AG04449 (cell line): ENCODE measurements around the gene METAP1.
"Not testable (repeated sequence)": the region's sequence is repeated elsewhere in the genome, so short reads cannot be mapped to it uniquely, and the experiment has no call there.

Experiments
- CTCF ChIA-PET: fragments of 350-600 bp; formaldehyde crosslinking; extraction: SDS; loops from one replicate; lab custom pipeline; 2021; ENCODE audit warnings: antibody characterized with exemption; lab: Yijun Ruan, JAX
- POLR2A ChIA-PET: fragments of 400-600, 350-600 bp; formaldehyde crosslinking; extraction: SDS; loops from one replicate; lab custom pipeline; 2020; ENCODE audit warnings: antibody characterized with exemption, inconsistent platforms; lab: Yijun Ruan, JAX
- DNase-seq: peaks from one replicate; pipeline ENCODE4 v3.0.0-alpha.2; 2010; ENCODE audit warnings: low read depth, low spot score
- H3K4me3 ChIP-seq: 2 replicates; pipeline ENCODE4 v1.5.1; 2011; ENCODE audit warnings: low read depth, mild to moderate bottlenecking, control low read depth, low read length
- CTCF ChIP-seq: IDR thresholded peaks from one replicate; pipeline ENCODE4 v1.5.1; 2011; ENCODE audit warnings: mild to moderate bottlenecking, moderate library complexity, low read length, control low read depth, inconsistent platforms; ENCODE audit not compliant: insufficient read depth; ENCODE audit errors: missing control alignments

Gene METAP1

GRCh38 chr4:99079625-99080295, 84.2 kb downstream of the METAP1 start:
- no peak for TF ChIP-seq CTCF
- no peak for DNase-seq
- ChIA-PET POLR2A (no interaction called here), CTCF (interaction anchor here (0.7 kb wide), 1 partner anchor 24 kb away, joined by 4 read pairs; no protein-coding TSS in a partner anchor)
- no peak overlapping the region for H3K4me3 ChIP-seq

- H3K4me3 ChIP-seq, POLR2A ChIA-PET, DNase-seq: not testable (repeated sequence)
- CTCF ChIA-PET: interaction anchor here (1.3 to 1.7 kb wide), 2 partner anchors 25 to 324 kb away, joined by 4 read pairs; no protein-coding TSS in a partner anchor
These were observed 85.3 kb downstream of the METAP1 start for GRCh38 chr4:99080869-99081268.

- ChIA-PET POLR2A (no interaction called here), CTCF (interaction anchor here (1.3 to 1.7 kb wide), 2 partner anchors 26 to 323 kb away, joined by 4 read pairs; no protein-coding TSS in a partner anchor)
- H3K4me3 ChIP-seq: no peak overlapping the region
- TF ChIP-seq CTCF: no peak
- no peak for DNase-seq
These were observed 86.7 kb downstream of the METAP1 start for GRCh38 chr4:99082192-99082591.

- ChIA-PET POLR2A (no interaction called here), CTCF (interaction anchor here (2.2 kb wide), 1 partner anchor 28 kb away, joined by 9 read pairs; no protein-coding TSS in a partner anchor)
- H3K4me3 ChIP-seq: no peak overlapping the region
- TF ChIP-seq CTCF: no peak
- DNase-seq: no peak
These were observed 89.1 kb downstream of the METAP1 start for GRCh38 chr4:99084595-99084994.

- ChIA-PET CTCF (interaction anchor here (0.8 to 1.0 kb wide), 3 partner anchors 149 to 375 kb away, joined by 3 to 4 read pairs (median 3); no protein-coding TSS in a partner anchor), POLR2A (interaction anchor here (1.0 to 2.3 kb wide), 3 partner anchors 9 to 159 kb away, joined by 4 to 11 read pairs (median 5); partner anchors contain the start of genes EIF4E and METAP1)
- peak overlapping the region; percentile 66 for H3K4me3 ChIP-seq
- peak; percentile 59 for DNase-seq
- no peak for TF ChIP-seq CTCF
These were observed 92.5 kb downstream of the METAP1 start for GRCh38 chr4:99088023-99088449.

- CTCF ChIA-PET: interaction anchor here (0.8 to 1.0 kb wide), 3 partner anchors 149 to 374 kb away, joined by 3 to 4 read pairs (median 3); no protein-coding TSS in a partner anchor
- POLR2A ChIA-PET: interaction anchor here (0.8 to 2.3 kb wide), 8 partner anchors 10 to 945 kb away, joined by 3 to 11 read pairs (median 4); partner anchors contain the start of genes EIF4E, METAP1 and RAP1GDS1
- TF ChIP-seq CTCF: no peak
- DNase-seq: no peak
- peak within 1 kb of the TSS; percentile 66 for H3K4me3 ChIP-seq
These were observed 93.2 kb downstream of the METAP1 start, which contains the start of gene ADH5 for GRCh38 chr4:99088481-99089365. ADH5 (minus strand) TSS chr4:99088788; CDS start chr4:99088700, 88 bp downstream.
